NCI-H2227 treated with DMSO at 0.1 percent for 48 hours (cell line): ENCODE results near the gene GEMIN5.
"Not testable (repeated sequence)": the region's sequence is repeated elsewhere in the genome, so short reads cannot be mapped to it uniquely, and the experiment has no call there.

Source experiments
- DNase-seq: peaks from one replicate; lab custom pipeline; 2025; lab: John Stamatoyannopoulos, UW

Gene GEMIN5

DNA sequence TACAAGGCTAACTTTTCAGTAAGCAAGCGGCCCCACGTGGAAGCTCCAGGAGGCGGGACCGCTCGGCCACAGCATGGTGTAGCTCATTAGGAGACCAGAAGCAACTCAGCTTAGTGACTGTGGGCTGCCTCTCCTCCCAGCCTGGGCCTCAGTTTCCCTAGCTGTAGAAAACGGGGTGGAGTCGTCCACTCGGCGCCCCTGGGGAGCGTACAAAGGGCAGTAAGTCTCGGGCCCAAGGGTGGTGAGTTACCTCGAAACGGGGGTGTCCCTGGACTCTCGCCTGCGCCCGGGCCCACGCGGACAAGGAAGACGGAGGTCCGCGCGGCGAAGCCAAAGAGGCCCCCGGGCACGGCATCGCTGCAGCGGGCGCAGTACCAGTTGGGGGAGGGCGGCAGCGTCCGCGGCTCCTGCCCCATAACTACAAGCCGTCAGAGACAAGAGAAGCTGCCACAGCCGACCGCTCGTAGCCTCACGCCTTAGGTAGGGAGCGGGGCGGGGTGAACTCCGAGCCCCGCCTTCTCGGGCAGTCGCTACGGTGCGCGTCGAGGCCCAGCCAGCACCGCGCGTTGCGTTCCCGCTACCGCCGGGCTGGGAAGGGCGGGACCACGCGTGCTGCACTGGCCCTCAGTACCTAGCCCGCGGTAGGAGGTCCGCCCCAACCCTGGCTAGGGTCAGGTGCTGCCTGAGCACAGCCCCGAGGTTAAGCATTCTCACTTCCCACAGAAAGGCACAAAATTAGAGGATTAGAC, at the start of gene GEMIN5:
TSS of gene GEMIN5 (minus strand) at position 494 of the 749 bp plus-strand sequence. CDS start at position 416, 78 bp downstream.
- peak; percentile 66 for DNase-seq

DNA sequence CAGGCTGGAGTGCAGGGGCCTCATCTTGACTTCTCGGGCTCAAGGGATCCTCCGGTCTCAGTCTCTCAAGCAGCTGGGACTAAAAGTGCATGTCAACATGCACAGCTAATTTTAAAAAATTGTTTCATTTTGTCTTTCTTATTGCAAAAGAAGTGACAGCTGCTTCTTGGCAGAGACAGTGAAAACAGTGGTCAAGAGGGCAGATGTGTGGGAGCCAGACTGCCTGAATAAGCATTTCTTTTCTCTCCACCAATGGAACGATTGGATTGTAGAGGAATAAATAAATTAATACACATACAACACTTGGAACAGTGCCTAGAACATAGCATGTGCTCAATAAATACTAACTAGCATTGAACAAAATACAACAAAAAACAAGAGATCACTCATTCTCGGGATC, 48.1 kb upstream of the GEMIN5 start:
- no peak for DNase-seq

- no peak for DNase-seq
Observed at GRCh38 chr5:154984946-154985516, 47.0 kb upstream of the GEMIN5 start.

GRCh38 chr5:154978294-154978693, 40.3 kb upstream of the GEMIN5 start:
- DNase-seq: not testable (repeated sequence)

GRCh38 chr5:154977409-154977808, 39.4 kb upstream of the GEMIN5 start:
- DNase-seq: no peak

DNA sequence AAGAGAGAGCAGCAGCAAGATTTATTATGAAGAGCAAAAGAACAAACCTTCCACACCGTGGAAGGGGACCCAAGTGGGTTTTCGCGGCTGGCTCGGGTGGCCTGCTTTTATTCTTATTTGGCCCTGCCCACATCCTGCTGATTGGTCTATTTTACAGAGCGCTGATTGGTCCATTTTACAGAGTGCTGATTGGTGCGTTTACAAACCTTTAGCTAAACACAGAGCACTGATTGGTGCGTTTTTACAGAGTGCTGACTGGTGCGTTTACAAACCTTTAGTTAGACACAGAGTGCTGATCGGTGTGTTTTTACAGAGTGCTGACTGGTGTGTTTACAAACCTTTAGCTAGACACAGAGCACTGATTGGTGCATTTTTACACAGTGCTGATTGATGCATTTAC, 38.1 kb upstream of the GEMIN5 start:
- DNase-seq: not testable (repeated sequence)

- DNase-seq: peak; percentile 39
Observed at GRCh38 chr5:154972476-154973080, 34.6 kb upstream of the GEMIN5 start.

DNA sequence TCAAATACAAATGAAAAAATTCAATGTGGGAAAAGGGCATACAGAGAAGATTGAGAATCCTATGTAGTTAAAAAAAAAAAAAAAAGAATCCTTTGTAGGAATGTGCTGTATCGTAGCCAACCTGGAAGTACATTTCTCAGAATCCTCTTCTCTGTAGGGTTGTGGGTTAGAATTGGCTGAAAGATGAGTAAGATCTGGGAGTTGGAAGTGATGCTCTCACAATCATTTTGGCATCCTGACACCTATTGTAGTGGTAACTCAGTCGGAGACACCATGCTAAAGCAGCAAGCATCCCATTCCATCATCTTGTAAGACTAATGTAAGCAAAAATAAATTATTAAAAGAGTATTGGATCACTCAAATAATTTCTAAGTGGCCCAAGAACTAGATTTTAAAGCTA, 33.5 kb upstream of the GEMIN5 start:
- DNase-seq: no peak

DNA sequence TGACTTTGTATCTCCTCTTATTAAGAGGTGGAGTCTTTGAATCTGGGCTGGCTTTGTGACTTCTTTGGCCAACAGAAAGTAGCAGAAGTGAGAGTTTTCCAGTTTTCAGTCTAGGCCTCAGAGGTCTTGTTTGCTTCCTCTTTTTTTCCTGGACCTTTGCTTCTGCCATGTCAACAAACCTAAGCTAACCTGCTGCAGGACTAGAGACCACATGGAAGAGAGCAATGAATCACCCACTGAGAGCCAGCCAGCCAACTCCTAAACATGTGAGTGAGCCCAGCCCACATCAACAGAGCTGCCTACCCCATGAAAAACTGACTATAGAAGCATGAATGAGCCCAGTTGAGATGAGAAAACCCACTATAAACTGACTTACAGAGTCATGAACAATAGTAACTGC, 32.7 kb upstream of the GEMIN5 start:
- DNase-seq: no peak

- DNase-seq: no peak
Observed at GRCh38 chr5:154968953-154969352, 30.9 kb upstream of the GEMIN5 start.

DNA sequence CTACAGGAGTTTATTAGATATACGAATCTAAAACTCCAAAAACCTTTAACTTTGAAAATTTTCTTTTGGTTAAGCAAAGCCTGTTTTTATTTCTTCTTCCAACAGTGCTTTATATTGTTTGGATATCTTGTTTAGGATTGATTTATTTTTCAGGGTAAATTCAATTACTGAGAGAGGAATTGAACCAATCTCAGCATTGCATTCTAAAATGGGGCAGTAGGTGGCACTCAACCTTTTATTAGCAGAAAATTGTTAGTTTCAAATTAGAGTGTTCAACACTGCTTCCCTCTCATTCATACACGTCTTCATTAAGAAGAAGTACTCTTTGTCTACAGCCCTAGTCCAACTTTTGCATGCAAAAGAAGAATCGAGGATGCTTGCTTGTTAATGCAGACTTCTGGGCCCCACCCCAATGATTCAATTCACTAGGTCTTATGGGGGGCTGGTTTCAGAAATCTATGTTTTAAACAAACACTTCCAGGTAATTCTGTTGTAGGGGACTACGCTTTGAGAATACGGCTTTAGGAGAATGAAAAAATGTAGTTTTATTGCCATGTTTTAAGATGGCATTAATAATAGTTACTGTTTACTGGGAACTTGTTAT, 29.5 kb upstream of the GEMIN5 start:
- no peak for DNase-seq

DNA sequence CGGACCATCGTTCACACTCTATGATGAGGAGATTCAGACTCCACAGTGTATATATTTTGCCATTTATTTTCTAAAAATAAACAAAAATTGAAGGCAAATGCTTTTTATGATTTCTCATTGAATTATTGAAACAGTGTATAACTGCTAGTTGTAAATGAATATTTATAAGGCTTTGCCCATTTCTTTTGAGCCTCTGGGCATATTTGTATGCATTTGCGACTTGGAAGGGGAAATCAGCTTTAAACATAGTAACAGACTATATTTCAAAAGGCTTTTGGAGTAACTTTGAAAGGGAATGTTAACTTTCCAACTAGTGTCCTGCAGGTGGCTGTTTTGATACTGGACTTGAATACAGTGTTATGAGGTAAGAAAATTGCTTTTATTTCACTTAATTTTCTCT, 28.9 kb upstream of the GEMIN5 start:
- DNase-seq: no peak

- no peak for DNase-seq
Observed at GRCh38 chr5:154966081-154966841, 28.2 kb upstream of the GEMIN5 start.

DNA sequence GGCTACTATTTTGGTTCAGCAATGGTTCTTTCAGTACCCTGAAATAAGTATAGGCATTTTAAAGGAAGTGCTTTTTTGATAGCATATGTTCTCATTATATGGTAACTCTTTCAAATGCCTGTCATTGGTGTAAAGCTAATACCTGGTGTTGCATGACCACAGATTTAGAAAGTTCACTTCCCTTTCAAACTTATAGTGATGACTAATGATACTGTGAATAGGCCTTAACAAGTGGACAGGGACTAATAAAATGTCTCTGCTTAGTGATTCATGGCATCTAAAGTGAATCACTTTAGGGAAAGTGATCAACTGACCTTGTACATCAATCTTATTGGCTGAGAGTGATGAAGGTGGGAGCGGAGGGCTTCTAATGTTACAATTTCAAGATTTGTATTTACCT, 24.5 kb upstream of the GEMIN5 start:
- no peak for DNase-seq

DNA sequence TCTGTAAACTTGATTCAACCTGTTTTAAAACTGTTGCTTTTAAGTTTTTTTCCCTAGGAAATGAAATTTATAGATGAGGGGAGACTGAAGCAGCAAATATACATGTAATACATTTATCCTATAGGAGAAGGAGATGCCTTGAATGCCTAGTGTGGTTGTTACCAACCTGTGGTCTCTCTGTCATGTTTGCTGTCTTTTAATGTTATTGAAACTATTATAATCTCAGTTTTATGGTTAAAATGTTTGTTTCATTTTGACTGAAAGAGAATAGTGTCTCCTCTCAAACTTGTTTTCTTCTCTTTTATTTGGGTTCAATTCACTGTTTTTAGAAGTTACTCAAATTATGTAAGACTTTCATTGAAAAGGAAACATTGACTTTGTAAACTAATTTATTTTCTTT, 18.7 kb upstream of the GEMIN5 start:
- no peak for DNase-seq

- no peak for DNase-seq
Observed at GRCh38 chr5:154949781-154950180, 11.8 kb upstream of the GEMIN5 start.

- no peak for DNase-seq
Observed at GRCh38 chr5:154948313-154948712, 10.3 kb upstream of the GEMIN5 start.

DNA sequence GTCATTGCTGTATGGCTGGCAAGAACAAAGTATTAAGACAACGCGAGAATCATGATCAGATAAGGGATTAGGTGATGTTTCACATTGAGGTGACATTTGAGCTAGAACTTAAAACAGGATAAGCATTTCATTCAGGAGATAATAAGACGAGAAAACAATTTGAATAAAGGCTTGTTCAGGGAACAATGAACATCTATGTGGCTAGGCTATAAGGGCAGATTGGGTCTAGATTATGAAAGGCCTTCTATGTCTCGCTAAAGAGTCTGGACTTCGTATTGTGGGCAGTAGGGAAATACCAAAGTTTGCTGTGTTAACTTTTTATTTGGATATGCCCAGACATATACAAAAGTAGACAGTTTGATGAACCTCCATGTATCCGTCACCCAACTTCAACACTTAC, 9.8 kb upstream of the GEMIN5 start:
- no peak for DNase-seq

DNA sequence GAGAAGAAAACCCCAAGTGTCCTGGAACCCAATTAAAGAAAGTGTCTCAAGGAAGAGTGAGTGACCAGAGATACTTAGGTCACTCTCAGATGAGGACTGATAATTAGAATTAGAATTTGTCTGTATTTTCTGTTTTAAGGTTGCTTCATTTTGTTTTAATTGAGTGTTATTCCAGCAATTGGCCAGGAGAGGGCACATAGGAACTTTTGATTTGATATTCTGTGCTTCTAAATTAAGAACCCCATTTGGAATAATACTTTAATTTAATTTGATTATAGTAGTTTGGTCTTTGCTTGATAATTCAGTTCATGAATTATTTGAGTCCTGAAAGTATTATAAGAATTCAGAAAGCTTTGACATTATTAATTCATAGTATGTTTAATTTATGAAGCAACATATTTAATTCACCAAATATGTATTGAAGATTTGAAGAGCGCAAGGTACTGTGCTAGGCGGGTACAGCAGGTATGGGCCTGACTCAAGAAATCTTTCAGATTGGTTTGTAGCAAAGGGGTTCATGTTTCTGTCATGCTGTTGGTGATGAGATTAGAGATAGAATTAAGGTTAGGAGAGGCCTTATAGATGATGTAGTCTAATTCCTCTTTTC, 7.8 kb upstream of the GEMIN5 start:
- DNase-seq: peak; percentile 10

DNA sequence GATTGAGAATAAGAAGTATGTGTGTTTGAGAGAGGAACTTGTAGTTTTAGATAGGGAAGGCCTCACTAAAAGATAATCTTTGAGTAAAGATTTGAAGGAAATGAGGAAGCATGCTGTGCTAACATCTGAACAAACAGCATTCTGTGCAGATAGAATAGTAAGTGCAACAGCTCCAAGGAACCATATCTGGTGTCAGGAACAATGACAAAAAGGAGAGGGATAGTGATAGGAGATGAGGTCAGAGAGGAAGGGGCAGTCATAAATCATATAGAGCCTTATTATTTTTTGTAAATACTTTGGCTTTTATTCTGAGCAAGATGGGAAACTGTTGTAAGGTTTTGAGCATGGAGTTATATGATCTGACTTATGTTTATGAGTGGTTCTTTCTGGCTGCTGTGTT, 6.7 kb upstream of the GEMIN5 start:
- no peak for DNase-seq

- DNase-seq: no peak
Observed at GRCh38 chr5:154943527-154943926, 5.5 kb upstream of the GEMIN5 start.
